IMR-90 (cell line): ENCODE results near the gene WDR49.

Experiments used
- CEBPB ChIP-seq: IDR thresholded peaks from 2 replicates; pipeline ENCODE4 v1.6.1; 2012; ENCODE audit warnings: low read depth, low read length, improper control_type of control experiment
- CTCF ChIP-seq: conservative IDR thresholded peaks from 2 replicates; pipeline ENCODE4 v1.5.1; 2012; ENCODE audit warnings: mild to moderate bottlenecking, low read depth, low read length, improper control_type of control experiment
- FOS ChIP-seq: fragments of 150-350 bp; IDR thresholded peaks from 2 replicates; pipeline ENCODE4 v1.6.1; 2016; ENCODE audit warnings: low read depth, low read length
- MAFK ChIP-seq: IDR thresholded peaks from 2 replicates; pipeline ENCODE4 v1.6.1; 2012; ENCODE audit warnings: low read depth, low read length, improper control_type of control experiment
- MAZ ChIP-seq: IDR thresholded peaks from 2 replicates; pipeline ENCODE4 v1.6.1; 2012; ENCODE audit warnings: low read depth, mild to moderate bottlenecking, low read length, improper control_type of control experiment, moderate library complexity, borderline replicate concordance
- MXI1 ChIP-seq: IDR thresholded peaks from 2 replicates; pipeline ENCODE4 v1.6.1; 2012; ENCODE audit warnings: low read depth, mild to moderate bottlenecking, low read length, moderate library complexity, borderline replicate concordance
- POLR2A ChIP-seq: IDR thresholded peaks from 2 replicates; pipeline ENCODE4 v1.6.1; 2012; ENCODE audit warnings: mild to moderate bottlenecking, low read depth, low read length
- RAD21 ChIP-seq: IDR thresholded peaks from 2 replicates; pipeline ENCODE4 v1.6.1; 2012; ENCODE audit warnings: low read length, improper control_type of control experiment
- RCOR1 ChIP-seq: IDR thresholded peaks from 2 replicates; pipeline ENCODE4 v1.6.1; 2012; ENCODE audit warnings: mild to moderate bottlenecking, low read length, improper control_type of control experiment; ENCODE audit not compliant: insufficient replicate concordance
- SMC3 ChIP-seq: fragments of 150-350 bp; IDR thresholded peaks from 2 replicates; pipeline ENCODE4 v1.6.1; 2016; ENCODE audit warnings: low read depth, mild to moderate bottlenecking, antibody characterized with exemption, low read length, moderate library complexity
- USF2 ChIP-seq: fragments of 150-350 bp; IDR thresholded peaks from 2 replicates; pipeline ENCODE4 v1.6.1; 2017; ENCODE audit warnings: mild to moderate bottlenecking, antibody characterized with exemption, low read length, low read depth

- no peak for TF ChIP-seq RCOR1
- TF ChIP-seq MAZ, result no peak
- TF ChIP-seq CTCF, result no peak
- no peak for TF ChIP-seq POLR2A
- no peak for TF ChIP-seq MAFK
- no peak for TF ChIP-seq USF2
- TF ChIP-seq CEBPB, result no peak
- no peak for TF ChIP-seq FOS
- TF ChIP-seq RAD21, result no peak
- no peak for TF ChIP-seq MXI1
- no peak for TF ChIP-seq SMC3
Measured at GRCh38 chr3:167611718-167612117, 42.0 kb downstream of the WDR49 start.
